Ascending aorta (tissue), 2 donors: ENCODE data around the gene CARMIL1. TPM values are rescaled to one million over a fixed set of nuclear protein-coding genes. Genes with fewer than 3 reads are reported as not detected.

ENCODE experiments used
- DNase-seq, 2 donors: peaks; one replicate each; pipeline ENCODE4 v3.0.0-alpha.2; 2019; ENCODE audit warnings: low spot score in 2 of 2
- H3K27ac ChIP-seq, 2 donors: fragments of 200-600 bp; sonication (generic); one replicate each; pipeline ENCODE4 v1.5.1; 2016 to 2017; ENCODE audit warnings: mild to moderate bottlenecking in 1 of 2
- H3K27me3 ChIP-seq: fragments of 200-600 bp; sonication (generic); one replicate; pipeline ENCODE4 v1.5.1; 2017
- H3K36me3 ChIP-seq, 2 donors: fragments of 200-600 bp; sonication (generic); one replicate each; pipeline ENCODE4 v1.5.1; 2016
- H3K4me1 ChIP-seq, 2 donors: fragments of 200-600 bp; sonication (generic); one replicate each; pipeline ENCODE4 v1.5.1; 2016 to 2017; ENCODE audit warnings: mild to moderate bottlenecking in 1 of 2
- H3K4me3 ChIP-seq, 2 donors: fragments of 200-600 bp; sonication (generic); one replicate each; pipeline ENCODE4 v1.5.1; 2016 to 2017; ENCODE audit warnings: mild to moderate bottlenecking in 1 of 2
- H3K9me3 ChIP-seq, 2 donors: fragments of 200-600 bp; sonication (generic); one replicate each; pipeline ENCODE4 v1.5.1; 2016
- intact Hi-C: fragments of 100-400 bp; cut with DNase I; formaldehyde crosslinking; loops from one replicate; pipeline ENCODE4 v1.15.1; 2023
- total RNA-seq: library from RNA; depleted of rRNA; stranded (reverse); fragments of >200 nt; gene quantifications from one replicate; pipeline ENCODE4 v1.1.0, GENCODE V29; 2016
- TF ChIP-seq, protein P1 (sequence below), 3 experiments: fragments of 200-600 bp in 2 of 3; fragments of 450-650 bp in 1 of 3; sonication (generic) in 2 of 3; IDR thresholded peaks; one replicate each; pipeline ENCODE4 v1.5.1; 2016 to 2019; ENCODE audit warnings: antibody characterized with exemption in 3 of 3, mild to moderate bottlenecking in 1 of 3, moderate library complexity in 1 of 3

Gene CARMIL1
- total RNA-seq, 1 donor from 2014 or later = 16.1 TPM

DNA sequence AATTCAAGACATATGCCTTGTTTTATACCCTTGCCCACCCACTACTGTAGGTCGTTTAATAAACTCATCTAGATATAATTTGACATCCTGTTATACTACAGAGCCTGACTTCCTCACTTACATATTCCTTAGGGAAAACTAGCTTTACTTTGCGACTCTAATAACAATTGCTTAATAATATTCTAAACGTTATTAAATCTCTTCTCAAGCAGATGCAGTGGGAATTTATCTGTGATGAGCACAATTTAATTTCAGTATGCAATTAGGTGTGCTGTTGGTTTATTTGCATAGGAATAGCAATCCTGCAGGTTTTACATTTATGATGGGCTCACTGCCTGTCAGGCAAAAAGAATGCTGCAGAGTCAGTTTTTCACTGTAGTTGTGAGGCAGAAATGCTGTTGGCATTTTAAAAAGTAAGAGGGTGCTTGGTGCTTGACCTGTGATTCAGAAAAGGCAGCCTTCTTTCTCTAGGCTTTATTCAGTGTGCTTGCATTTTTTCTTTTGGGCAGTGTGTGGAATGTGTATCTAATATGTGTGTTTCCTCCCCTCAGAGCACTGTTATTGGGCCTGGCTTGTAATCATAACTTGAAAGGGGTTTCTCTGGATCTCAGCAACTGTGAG lies 220.6 kb downstream of the CARMIL1 start:
- DNase-seq = no peak
- intact Hi-C loops = no loop called here
- H3K4me3 ChIP-seq = no peak overlapping the region
- H3K36me3 ChIP-seq = peaks cover 4 to 21% of the 10 kb centered on the region in 2 donors
- TF ChIP-seq, protein P1, sequence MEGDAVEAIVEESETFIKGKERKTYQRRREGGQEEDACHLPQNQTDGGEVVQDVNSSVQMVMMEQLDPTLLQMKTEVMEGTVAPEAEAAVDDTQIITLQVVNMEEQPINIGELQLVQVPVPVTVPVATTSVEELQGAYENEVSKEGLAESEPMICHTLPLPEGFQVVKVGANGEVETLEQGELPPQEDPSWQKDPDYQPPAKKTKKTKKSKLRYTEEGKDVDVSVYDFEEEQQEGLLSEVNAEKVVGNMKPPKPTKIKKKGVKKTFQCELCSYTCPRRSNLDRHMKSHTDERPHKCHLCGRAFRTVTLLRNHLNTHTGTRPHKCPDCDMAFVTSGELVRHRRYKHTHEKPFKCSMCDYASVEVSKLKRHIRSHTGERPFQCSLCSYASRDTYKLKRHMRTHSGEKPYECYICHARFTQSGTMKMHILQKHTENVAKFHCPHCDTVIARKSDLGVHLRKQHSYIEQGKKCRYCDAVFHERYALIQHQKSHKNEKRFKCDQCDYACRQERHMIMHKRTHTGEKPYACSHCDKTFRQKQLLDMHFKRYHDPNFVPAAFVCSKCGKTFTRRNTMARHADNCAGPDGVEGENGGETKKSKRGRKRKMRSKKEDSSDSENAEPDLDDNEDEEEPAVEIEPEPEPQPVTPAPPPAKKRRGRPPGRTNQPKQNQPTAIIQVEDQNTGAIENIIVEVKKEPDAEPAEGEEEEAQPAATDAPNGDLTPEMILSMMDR (IDR thresholded peaks at IDR 0.05) = no peak
- no peaks in the 10 kb centered on the region for H3K4me1 ChIP-seq
- H3K9me3 ChIP-seq = no peaks in the 10 kb centered on the region
- no peak overlapping the region for H3K27ac ChIP-seq
- H3K27me3 ChIP-seq = no peaks in the 10 kb centered on the region

DNA sequence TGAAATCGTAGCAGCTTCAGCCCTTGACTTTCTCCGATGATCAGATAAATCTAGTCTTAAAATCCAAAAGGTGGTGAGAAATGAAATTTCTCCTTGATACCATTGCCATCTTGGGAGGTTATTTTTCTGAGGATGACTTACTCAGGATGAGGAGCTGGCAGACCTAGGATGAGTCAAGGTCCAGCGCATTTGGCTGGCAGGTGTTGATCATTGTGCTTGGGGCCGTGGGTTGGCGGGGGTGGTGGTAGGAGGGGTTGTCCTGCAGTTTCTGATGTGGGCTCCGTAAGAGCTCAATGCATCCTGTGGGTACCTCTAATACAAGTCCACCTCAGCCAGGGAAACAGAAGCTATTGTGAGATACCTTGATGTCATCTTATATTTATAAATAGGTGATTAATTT lies 224.5 kb downstream of the CARMIL1 start:
- no peak for DNase-seq
- Histone ChIP-seq H3K36me3 (peaks cover 4 to 16% of the 10 kb centered on the region in 2 donors), H3K9me3 (no peaks in the 10 kb centered on the region), H3K4me1 (no peaks in the 10 kb centered on the region), H3K27ac (no peak overlapping the region), H3K27me3 (no peaks in the 10 kb centered on the region), H3K4me3 (no peak overlapping the region)
- intact Hi-C loops = no loop called here
- TF ChIP-seq, protein P1 (IDR thresholded peaks at IDR 0.05) = no peak

DNA sequence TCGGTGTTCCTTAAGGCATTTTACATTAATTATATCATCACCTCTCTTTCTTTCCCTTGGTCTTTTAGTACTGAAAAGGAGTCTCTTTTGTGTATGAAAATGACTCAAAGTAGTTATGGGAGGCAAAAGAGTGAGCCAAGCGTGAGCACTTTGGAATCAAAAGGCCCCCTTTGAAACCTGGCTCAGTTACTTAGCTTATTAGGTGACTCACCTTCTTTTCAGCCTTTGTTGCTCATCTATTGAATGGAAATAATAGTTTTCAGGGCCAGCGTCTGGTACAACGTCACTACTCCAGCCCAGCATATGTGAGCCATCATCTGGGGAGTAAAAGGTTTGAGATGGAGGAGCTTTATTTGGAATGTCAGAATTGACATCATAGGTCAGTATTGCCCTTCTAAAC lies 225.5 kb downstream of the CARMIL1 start:
- Histone ChIP-seq H3K27ac (no peak overlapping the region), H3K36me3 (peaks cover 4 to 12% of the 10 kb centered on the region in 2 donors), H3K9me3 (no peaks in the 10 kb centered on the region), H3K27me3 (no peaks in the 10 kb centered on the region), H3K4me1 (no peaks in the 10 kb centered on the region), H3K4me3 (no peak overlapping the region)
- TF ChIP-seq, protein P1 (IDR thresholded peaks at IDR 0.05) = no peak
- intact Hi-C loops = no loop called here
- DNase-seq = no peak

DNA sequence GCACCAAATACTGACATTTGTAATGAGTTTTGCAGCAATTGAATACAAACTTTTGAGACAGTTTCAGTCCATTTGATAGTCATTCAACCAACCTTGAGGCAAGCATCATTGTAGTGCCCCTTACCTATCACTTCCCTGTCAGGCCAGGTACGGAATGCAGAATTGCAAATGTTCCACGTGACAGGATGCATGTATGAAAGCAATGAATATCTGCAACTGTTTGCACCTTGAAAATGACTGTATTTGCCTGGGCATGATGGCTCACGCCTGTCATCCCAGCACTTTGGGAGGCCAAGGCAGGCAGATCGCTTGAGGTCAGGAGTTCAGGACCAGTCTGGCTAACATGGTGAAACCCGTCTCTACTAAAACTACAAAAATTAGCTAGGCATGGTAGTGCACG lies 226.8 kb downstream of the CARMIL1 start:
- Histone ChIP-seq H3K4me3 (no peak overlapping the region), H3K27ac (no peak overlapping the region), H3K9me3 (no peaks in the 10 kb centered on the region), H3K36me3 (peaks cover 0 to 2% of the 10 kb centered on the region in 2 donors), H3K4me1 (no peaks in the 10 kb centered on the region), H3K27me3 (no peaks in the 10 kb centered on the region)
- intact Hi-C loops = no loop called here
- DNase-seq = no peak
- TF ChIP-seq, protein P1 (IDR thresholded peaks at IDR 0.05) = no peak

DNA sequence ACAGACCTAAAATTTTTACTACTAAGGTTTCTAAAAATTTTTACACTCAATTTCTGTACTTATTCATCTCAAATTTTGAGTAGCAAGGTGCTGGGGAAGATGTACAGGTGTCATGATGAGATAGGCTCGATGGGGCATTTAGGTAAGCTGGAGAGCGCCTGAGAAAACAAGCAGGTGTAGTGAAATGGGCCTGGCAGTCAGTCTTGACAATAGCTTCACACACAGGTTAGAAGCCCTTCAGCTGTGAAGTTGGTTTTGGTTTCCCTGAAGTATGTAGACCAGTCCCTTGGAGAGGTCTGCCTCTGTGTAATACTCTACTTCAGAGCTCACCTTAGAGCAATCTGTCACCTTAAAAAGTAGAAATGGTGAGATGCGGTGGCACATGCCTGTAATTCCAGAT lies 228.9 kb downstream of the CARMIL1 start:
- no peak overlapping the region for H3K4me3 ChIP-seq
- intact Hi-C loops = no loop called here

More for the DNA sequence above, 228.9 kb downstream of the CARMIL1 start:
- TF ChIP-seq, protein P1 (IDR thresholded peaks at IDR 0.05) = no peak
- Histone ChIP-seq H3K36me3 (no peaks in the 10 kb centered on the region), H3K9me3 (no peaks in the 10 kb centered on the region), H3K27me3 (no peaks in the 10 kb centered on the region), H3K4me1 (no peaks in the 10 kb centered on the region), H3K27ac (no peak overlapping the region)
- DNase-seq = no peak
